Hepatocyte (in vitro differentiated cells): Measurements from ENCODE around the gene RAPGEF4. TPM values are rescaled to one million over a fixed set of nuclear protein-coding genes. Genes with fewer than 3 reads are reported as not detected.

Experiments used
- DNase-seq: peaks from one replicate; pipeline ENCODE4 v3.0.0-alpha.2; 2016; ENCODE audit warnings: low spot score
- H2AFZ ChIP-seq: fragments of 200-600 bp; sonication (generic); 2 replicates; pipeline ENCODE4 v1.6.0; 2016; ENCODE audit warnings: antibody characterized with exemption, mild to moderate bottlenecking
- H3K27ac ChIP-seq: fragments of 200-600 bp; sonication (generic); 2 replicates; pipeline ENCODE4 v1.5.1; 2016; ENCODE audit warnings: mild to moderate bottlenecking
- H3K27me3 ChIP-seq: fragments of 200-600 bp; sonication (generic); 2 replicates; pipeline ENCODE4 v1.6.1; 2016
- H3K36me3 ChIP-seq: fragments of 200-600 bp; sonication (generic); replicated peaks from 2 replicates; pipeline ENCODE4 v1.5.1; 2016; ENCODE audit warnings: low read depth; ENCODE audit not compliant: insufficient read depth
- H3K4me1 ChIP-seq: fragments of 200-600 bp; sonication (generic); 2 replicates; pipeline ENCODE4 v1.5.1; 2016; ENCODE audit warnings: mild to moderate bottlenecking, moderate library complexity; ENCODE audit not compliant: insufficient read depth
- H3K4me2 ChIP-seq: fragments of 200-600 bp; sonication (generic); 2 replicates; pipeline ENCODE4 v1.6.0; 2016
- H3K4me3 ChIP-seq: fragments of 200-600 bp; sonication (generic); 2 replicates; pipeline ENCODE4 v1.5.1; 2016; ENCODE audit warnings: mild to moderate bottlenecking
- H3K79me2 ChIP-seq: fragments of 200-600 bp; sonication (generic); 2 replicates; pipeline ENCODE4 v1.6.0; 2017; ENCODE audit warnings: mild to moderate bottlenecking
- H3K9me2 ChIP-seq: fragments of 200-600 bp; sonication (generic); replicated peaks from 2 replicates; pipeline ENCODE4 v1.6.0; 2017; ENCODE audit warnings: mild to moderate bottlenecking; ENCODE audit not compliant: insufficient read depth
- H3K9me3 ChIP-seq: fragments of 200-600 bp; sonication (generic); 2 replicates; pipeline ENCODE4 v1.5.1; 2016; ENCODE audit warnings: low read depth, mild to moderate bottlenecking
- H4K20me1 ChIP-seq: fragments of 200-600 bp; sonication (generic); 2 replicates; pipeline ENCODE4 v1.6.0; 2016; ENCODE audit warnings: mild to moderate bottlenecking; ENCODE audit not compliant: insufficient read depth, poor library complexity, severe bottlenecking
- CTCF ChIP-seq: fragments of 200-600 bp; sonication (generic); IDR thresholded peaks from 2 replicates; pipeline ENCODE4 v1.5.1; 2016; ENCODE audit warnings: antibody characterized with exemption, mild to moderate bottlenecking; ENCODE audit not compliant: poor library complexity
- EZH2 ChIP-seq: fragments of 200-600 bp; sonication (generic); IDR thresholded peaks from 2 replicates; pipeline ENCODE4 v1.6.1; 2016; ENCODE audit warnings: antibody characterized with exemption, mild to moderate bottlenecking, borderline replicate concordance
- EZH2phosphoT487 ChIP-seq: fragments of 200-600 bp; sonication (generic); IDR thresholded peaks from one replicate; pipeline ENCODE4 v1.6.1; 2018; ENCODE audit warnings: antibody characterized with exemption, mild to moderate bottlenecking, low read depth, moderate library complexity; ENCODE audit not compliant: unreplicated experiment, severe bottlenecking
- WGBS: methylation state at CpG from one replicate; pipeline ENCODE4 v1.1.6; 2016; ENCODE audit warnings: low lambda C conversion rate; ENCODE audit errors: missing lambda C conversion rate; 5-methylcytosine and 5-hydroxymethylcytosine counted together
- polyA plus RNA-seq: library from polyadenylated mRNA; unstranded; fragments of >200 nt; fragmentation: Nextera tagmentation; extraction: Ambion mirVana; gene quantifications from 2 replicates; pipeline ENCODE4 v1.2.1, GENCODE V29; 2016
- total RNA-seq: library from RNA; depleted of rRNA; stranded (reverse); fragments of >200 nt; gene quantifications from 2 replicates; pipeline ENCODE4 v1.2.3, GENCODE V29; 2014

RAPGEF4 gene
- total and polyA plus RNA-seq, 2 experiments from 2014 or later = 1.9 to 2.0 TPM

GRCh38 chr2:172711110-172711509 lies 24.5 kb upstream of the RAPGEF4 start:
- Histone ChIP-seq H3K79me2 (no peaks in the 10 kb centered on the region), H3K27ac (no peak overlapping the region), H3K4me3 (no peak overlapping the region), H3K9me3 (no peaks in the 10 kb centered on the region), H3K4me2 (no peak overlapping the region), H3K4me1 (no peaks in the 10 kb centered on the region), H3K9me2 (no peaks in the 10 kb centered on the region), H4K20me1 (no peaks in the 10 kb centered on the region), H3K36me3 (no peaks in the 10 kb centered on the region), H3K27me3 (peaks cover 3% of the 10 kb centered on the region), H2AFZ (no peak overlapping the region)
- DNase-seq = no peak
- TF ChIP-seq CTCF (no peak), EZH2phosphoT487 (no peak), EZH2 (no peak)
- 78% methylated on average over 1 of the region's 1 CpG for WGBS

- no peak overlapping the region for H3K4me2 ChIP-seq
- H3K9me2 ChIP-seq = no peaks in the 10 kb centered on the region
- H3K36me3 ChIP-seq = no peaks in the 10 kb centered on the region
- no peak overlapping the region for H2AFZ ChIP-seq
- WGBS = 95% methylated on average over 13 of the region's 13 CpGs
- H3K4me1 ChIP-seq = no peaks in the 10 kb centered on the region
- H4K20me1 ChIP-seq = no peaks in the 10 kb centered on the region
- H3K4me3 ChIP-seq = no peak overlapping the region
- TF ChIP-seq CTCF = no peak
- no peak for TF ChIP-seq EZH2
- no peak for TF ChIP-seq EZH2phosphoT487
- no peak for DNase-seq
- no peaks in the 10 kb centered on the region for H3K79me2 ChIP-seq
- peaks cover 3% of the 10 kb centered on the region for H3K27me3 ChIP-seq
- no peak overlapping the region for H3K27ac ChIP-seq
- H3K9me3 ChIP-seq = no peaks in the 10 kb centered on the region
Observed at GRCh38 chr2:172712251-172712650, 23.4 kb upstream of the RAPGEF4 start.

GRCh38 chr2:172713365-172713875 lies 22.2 kb upstream of the RAPGEF4 start:
- Histone ChIP-seq H3K4me3 (no peak overlapping the region), H3K9me2 (no peaks in the 10 kb centered on the region), H3K4me2 (no peak overlapping the region), H3K9me3 (no peaks in the 10 kb centered on the region), H2AFZ (no peak overlapping the region), H4K20me1 (no peaks in the 10 kb centered on the region), H3K79me2 (no peaks in the 10 kb centered on the region), H3K27ac (no peak overlapping the region), H3K4me1 (no peaks in the 10 kb centered on the region), H3K27me3 (peaks cover 3% of the 10 kb centered on the region), H3K36me3 (no peaks in the 10 kb centered on the region)
- 88% methylated on average over 15 of the region's 16 CpGs for WGBS
- TF ChIP-seq CTCF = no peak
- no peak for TF ChIP-seq EZH2phosphoT487
- no peak for TF ChIP-seq EZH2
- no peak for DNase-seq

- Histone ChIP-seq H4K20me1 (no peaks in the 10 kb centered on the region), H3K79me2 (no peaks in the 10 kb centered on the region), H3K4me3 (no peak overlapping the region), H3K4me2 (no peak overlapping the region), H3K27me3 (no peaks in the 10 kb centered on the region), H3K4me1 (no peaks in the 10 kb centered on the region), H2AFZ (no peak overlapping the region), H3K27ac (no peak overlapping the region), H3K9me2 (no peaks in the 10 kb centered on the region), H3K36me3 (no peaks in the 10 kb centered on the region), H3K9me3 (no peaks in the 10 kb centered on the region)
- 93% methylated on average over 2 of the region's 2 CpGs for WGBS
- no peak for TF ChIP-seq EZH2phosphoT487
- TF ChIP-seq EZH2 = no peak
- TF ChIP-seq CTCF = no peak
- no peak for DNase-seq
Observed at GRCh38 chr2:172722481-172722880, 13.2 kb upstream of the RAPGEF4 start.
